K562 treated with DMSO at 1 percent for 4 hours (cell line): Measurements from ENCODE around the gene DLGAP3. TPM values are rescaled to one million over a fixed set of nuclear protein-coding genes. Genes with fewer than 3 reads are reported as not detected.

Source experiments
- total RNA-seq: library from RNA; unstranded; fragments of 300-600 nt; gene quantifications from 2 replicates; pipeline ENCODE4 v1.2.3, GENCODE V29; 2022; ENCODE audit not compliant: insufficient read depth

DLGAP3 gene, protein sequence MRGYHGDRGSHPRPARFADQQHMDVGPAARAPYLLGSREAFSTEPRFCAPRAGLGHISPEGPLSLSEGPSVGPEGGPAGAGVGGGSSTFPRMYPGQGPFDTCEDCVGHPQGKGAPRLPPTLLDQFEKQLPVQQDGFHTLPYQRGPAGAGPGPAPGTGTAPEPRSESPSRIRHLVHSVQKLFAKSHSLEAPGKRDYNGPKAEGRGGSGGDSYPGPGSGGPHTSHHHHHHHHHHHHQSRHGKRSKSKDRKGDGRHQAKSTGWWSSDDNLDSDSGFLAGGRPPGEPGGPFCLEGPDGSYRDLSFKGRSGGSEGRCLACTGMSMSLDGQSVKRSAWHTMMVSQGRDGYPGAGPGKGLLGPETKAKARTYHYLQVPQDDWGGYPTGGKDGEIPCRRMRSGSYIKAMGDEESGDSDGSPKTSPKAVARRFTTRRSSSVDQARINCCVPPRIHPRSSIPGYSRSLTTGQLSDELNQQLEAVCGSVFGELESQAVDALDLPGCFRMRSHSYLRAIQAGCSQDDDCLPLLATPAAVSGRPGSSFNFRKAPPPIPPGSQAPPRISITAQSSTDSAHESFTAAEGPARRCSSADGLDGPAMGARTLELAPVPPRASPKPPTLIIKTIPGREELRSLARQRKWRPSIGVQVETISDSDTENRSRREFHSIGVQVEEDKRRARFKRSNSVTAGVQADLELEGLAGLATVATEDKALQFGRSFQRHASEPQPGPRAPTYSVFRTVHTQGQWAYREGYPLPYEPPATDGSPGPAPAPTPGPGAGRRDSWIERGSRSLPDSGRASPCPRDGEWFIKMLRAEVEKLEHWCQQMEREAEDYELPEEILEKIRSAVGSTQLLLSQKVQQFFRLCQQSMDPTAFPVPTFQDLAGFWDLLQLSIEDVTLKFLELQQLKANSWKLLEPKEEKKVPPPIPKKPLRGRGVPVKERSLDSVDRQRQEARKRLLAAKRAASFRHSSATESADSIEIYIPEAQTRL
- not detected in 2 replicates for total RNA-seq

DNA sequence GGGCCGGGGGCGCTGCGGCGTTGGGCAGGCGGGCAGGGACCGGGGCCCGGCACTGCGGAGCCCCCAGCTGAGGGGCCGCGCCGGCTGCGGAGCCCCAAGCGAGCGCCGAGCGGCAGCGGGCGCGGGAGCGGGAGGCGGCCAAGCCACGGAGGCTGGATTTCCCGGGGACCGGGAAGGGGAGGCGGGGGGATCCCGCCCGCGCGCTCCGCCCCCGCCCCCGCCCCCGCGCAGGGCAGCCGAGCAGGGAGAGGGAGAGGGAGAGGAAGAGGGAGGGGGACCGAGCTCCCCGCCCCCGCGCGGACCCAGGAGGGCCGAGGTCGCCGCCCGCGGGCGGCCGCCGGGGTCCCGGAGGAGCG is at the start of gene DLGAP3:
Gene DLGAP3 (minus strand): TSS at position 154 of the 356 bp plus-strand sequence. CDS start 24,267 bp downstream, outside the sequence.

DNA sequence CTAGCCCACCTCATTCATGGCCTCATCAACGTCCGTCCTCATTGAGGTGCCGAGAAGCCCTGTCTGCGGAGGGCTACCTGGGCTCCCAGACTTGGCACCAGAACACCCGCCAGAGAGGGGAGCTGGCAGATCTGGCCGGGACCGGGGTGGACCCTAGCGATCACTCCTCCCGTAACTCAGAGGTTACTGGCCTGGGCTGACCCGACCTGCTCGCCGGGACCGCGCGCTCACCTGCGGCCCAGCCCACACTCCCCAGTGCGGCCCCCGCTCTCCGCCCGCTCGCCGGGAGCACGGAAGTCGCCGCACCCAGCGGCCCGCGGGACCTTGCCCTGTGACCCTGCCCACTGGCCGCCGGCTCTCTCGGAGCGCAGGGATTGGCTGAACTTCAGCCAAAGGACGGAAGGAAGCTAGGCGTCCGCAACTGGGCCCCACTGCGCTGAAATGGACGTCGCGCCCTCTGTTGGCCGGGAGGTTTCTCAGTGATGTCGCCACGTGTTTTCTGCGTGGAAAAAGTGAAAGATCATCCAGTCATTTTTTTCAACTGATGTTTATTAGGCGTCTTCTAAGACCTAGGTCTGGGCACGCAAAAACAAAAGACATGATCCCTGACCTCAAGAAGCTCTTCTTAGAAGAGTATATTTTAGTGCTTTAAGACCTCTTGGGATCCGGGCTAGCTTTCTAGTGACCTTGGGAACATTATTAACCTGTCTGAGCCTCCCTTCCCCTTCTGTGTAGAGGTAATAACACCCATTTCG is 69.8 kb downstream of the DLGAP3 start, which contains the start of gene SMIM12:
Gene SMIM12 (minus strand): TSS at position 304 of the 755 bp plus-strand sequence. CDS start 3,772 bp downstream, outside the sequence.

Other genes with a start within 250 kb of the DLGAP3 start
- gene GJB5, start 174.6 kb downstream of the DLGAP3 start, total RNA-seq: not detected in 2 replicates
- not detected in 2 replicates for gene GJB4, start 169.9 kb downstream of the DLGAP3 start, total RNA-seq
- not detected in 2 replicates for gene GJB3, start 148.4 kb downstream of the DLGAP3 start, total RNA-seq
- not detected in 2 replicates for gene GJA4, start 136.7 kb downstream of the DLGAP3 start, total RNA-seq
- 34.0 and 36.5 TPM in 2 replicates for gene SMIM12, start 69.9 kb downstream of the DLGAP3 start, total RNA-seq
- 17.2 and 20.1 TPM in 2 replicates for gene TMEM35B, start 55.7 kb upstream of the DLGAP3 start, total RNA-seq
- gene ZMYM6, start 102.3 kb upstream of the DLGAP3 start, total RNA-seq: 3.7 and 5.9 TPM in 2 replicates
- 5.6 and 5.7 TPM in 2 replicates for gene ZMYM1, start 149.7 kb upstream of the DLGAP3 start, total RNA-seq